ENCODE data around the gene MAGI1. TPM values are rescaled to one million over a fixed set of nuclear protein-coding genes. Genes with fewer than 3 reads are reported as not detected.

MAGI1 gene
- polyA plus RNA-seq, 3 donors, result not detected

- Histone ChIP-seq H3K27ac (ENCODE audit: low read depth in 1 of 2, low read length in 2 of 2) (no peak overlapping the region), H4K20me1 (ENCODE audit: insufficient read depth, low read length) (no peaks in the 10 kb centered on the region), H3K4me1 (ENCODE audit: control insufficient read depth in 1 of 2, insufficient read depth in 2 of 2, low read length in 2 of 2) (no peaks in the 10 kb centered on the region), H3K4me3 (replicated peaks in 1 of 3; ENCODE audit: low read depth in 2 of 3, low read length in 3 of 3) (no peak overlapping the region), H3K79me2 (ENCODE audit: insufficient read depth, low read length) (no peaks in the 10 kb centered on the region), H3K36me3 (replicated peaks in 1 of 2; ENCODE audit: control insufficient read depth in 1 of 2, insufficient read depth in 2 of 2, low read length in 2 of 2) (no peaks in the 10 kb centered on the region), H3K9ac (ENCODE audit: insufficient read depth, low read length, poor library complexity, severe bottlenecking) (no peak overlapping the region), H3K27me3 (ENCODE audit: control insufficient read depth in 2 of 2, insufficient read depth in 2 of 2, low read length in 2 of 2) (no peaks in the 10 kb centered on the region), H3K4me2 (replicated peaks; ENCODE audit: extremely low read depth, low read length, poor library complexity, severe bottlenecking) (no peak overlapping the region), H2AFZ (ENCODE audit: insufficient read depth, low read depth, low read length, poor library complexity, severe bottlenecking) (no peak overlapping the region), H3K9me3 (replicated peaks in 1 of 2; ENCODE audit: control insufficient read depth in 1 of 2, insufficient read depth in 1 of 2, low read length in 2 of 2) (no peaks in the 10 kb centered on the region)
- Mint-ChIP-seq H3K27me3 (ENCODE audit: low read depth in 3 of 3) (peaks cover 0 to 4% (median 2%) of the 10 kb centered on the region in 3 donors), H3K36me3 (no peaks in the 10 kb centered on the region), H3K4me3 (no peak overlapping the region), H3K9me3 (peaks cover 0 to 4% (median 1%) of the 10 kb centered on the region in 7 donors), H3K27ac (no peak overlapping the region), H3K4me1 (peaks cover 4% of the 10 kb centered on the region)
- no peak for DNase-seq
- WGBS (ENCODE audit: insufficient coverage), result 78% methylated on average over 3 of the region's 3 CpGs
- TF ChIP-seq, protein P1, sequence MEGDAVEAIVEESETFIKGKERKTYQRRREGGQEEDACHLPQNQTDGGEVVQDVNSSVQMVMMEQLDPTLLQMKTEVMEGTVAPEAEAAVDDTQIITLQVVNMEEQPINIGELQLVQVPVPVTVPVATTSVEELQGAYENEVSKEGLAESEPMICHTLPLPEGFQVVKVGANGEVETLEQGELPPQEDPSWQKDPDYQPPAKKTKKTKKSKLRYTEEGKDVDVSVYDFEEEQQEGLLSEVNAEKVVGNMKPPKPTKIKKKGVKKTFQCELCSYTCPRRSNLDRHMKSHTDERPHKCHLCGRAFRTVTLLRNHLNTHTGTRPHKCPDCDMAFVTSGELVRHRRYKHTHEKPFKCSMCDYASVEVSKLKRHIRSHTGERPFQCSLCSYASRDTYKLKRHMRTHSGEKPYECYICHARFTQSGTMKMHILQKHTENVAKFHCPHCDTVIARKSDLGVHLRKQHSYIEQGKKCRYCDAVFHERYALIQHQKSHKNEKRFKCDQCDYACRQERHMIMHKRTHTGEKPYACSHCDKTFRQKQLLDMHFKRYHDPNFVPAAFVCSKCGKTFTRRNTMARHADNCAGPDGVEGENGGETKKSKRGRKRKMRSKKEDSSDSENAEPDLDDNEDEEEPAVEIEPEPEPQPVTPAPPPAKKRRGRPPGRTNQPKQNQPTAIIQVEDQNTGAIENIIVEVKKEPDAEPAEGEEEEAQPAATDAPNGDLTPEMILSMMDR (IDR thresholded peaks at IDR 0.05), result no peak
- intact Hi-C loops (cut with micrococcal nuclease), result no loop called here
Observed at GRCh38 chr3:65409176-65409569, 629.5 kb downstream of the MAGI1 start.

DNA sequence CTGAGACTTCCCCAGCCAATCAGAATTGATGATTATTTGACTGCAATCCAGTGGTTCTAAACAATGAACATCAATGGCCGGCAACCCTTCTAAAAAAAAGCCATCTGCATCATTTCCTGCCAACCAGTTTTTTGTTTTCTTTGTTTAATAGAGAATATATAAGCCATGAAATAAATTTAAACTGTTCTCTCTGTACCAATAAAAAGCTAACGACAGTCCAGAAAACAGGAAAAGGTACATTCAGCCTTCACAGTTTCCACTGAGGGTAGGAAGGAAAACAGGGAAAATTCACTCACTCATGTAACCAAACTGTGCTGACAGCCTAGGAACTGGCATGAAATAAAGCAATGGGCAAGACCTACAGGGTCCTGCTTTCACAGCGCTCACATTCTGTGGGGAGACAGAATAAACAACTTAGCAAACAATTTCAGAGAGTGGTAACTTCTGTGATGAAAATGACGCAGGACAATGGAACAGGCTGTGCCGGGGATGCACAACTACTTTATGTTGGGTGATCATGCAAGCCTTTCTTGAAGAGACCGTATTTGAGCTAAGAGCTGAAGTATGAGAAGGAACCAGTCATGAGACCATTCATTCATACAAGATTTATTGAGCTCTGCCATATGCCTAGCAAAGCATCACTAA, 630.1 kb downstream of the MAGI1 start:
- Histone ChIP-seq H3K4me3 (replicated peaks in 1 of 3; ENCODE audit: low read depth in 2 of 3, low read length in 3 of 3) (no peak overlapping the region), H3K9ac (ENCODE audit: insufficient read depth, low read length, poor library complexity, severe bottlenecking) (no peak overlapping the region), H3K27ac (ENCODE audit: low read depth in 1 of 2, low read length in 2 of 2) (no peak overlapping the region), H3K4me2 (replicated peaks; ENCODE audit: extremely low read depth, low read length, poor library complexity, severe bottlenecking) (no peak overlapping the region), H3K4me1 (ENCODE audit: control insufficient read depth in 1 of 2, insufficient read depth in 2 of 2, low read length in 2 of 2) (no peaks in the 10 kb centered on the region), H2AFZ (ENCODE audit: insufficient read depth, low read depth, low read length, poor library complexity, severe bottlenecking) (no peak overlapping the region), H3K27me3 (ENCODE audit: control insufficient read depth in 2 of 2, insufficient read depth in 2 of 2, low read length in 2 of 2) (no peaks in the 10 kb centered on the region), H3K79me2 (ENCODE audit: insufficient read depth, low read length) (no peaks in the 10 kb centered on the region), H3K9me3 (replicated peaks in 1 of 2; ENCODE audit: control insufficient read depth in 1 of 2, insufficient read depth in 1 of 2, low read length in 2 of 2) (no peaks in the 10 kb centered on the region), H3K36me3 (replicated peaks in 1 of 2; ENCODE audit: control insufficient read depth in 1 of 2, insufficient read depth in 2 of 2, low read length in 2 of 2) (no peaks in the 10 kb centered on the region), H4K20me1 (ENCODE audit: insufficient read depth, low read length) (no peaks in the 10 kb centered on the region)
- 90% methylated on average over 2 of the region's 6 CpGs for WGBS (ENCODE audit: insufficient coverage)
- Mint-ChIP-seq H3K9me3 (peaks cover 0 to 4% (median 1%) of the 10 kb centered on the region in 7 donors), H3K27ac (no peak overlapping the region), H3K27me3 (ENCODE audit: low read depth in 3 of 3) (peaks cover 0 to 4% (median 2%) of the 10 kb centered on the region in 3 donors), H3K36me3 (no peaks in the 10 kb centered on the region), H3K4me1 (peaks cover 4% of the 10 kb centered on the region), H3K4me3 (no peak overlapping the region)
- intact Hi-C loops (cut with micrococcal nuclease), result no loop called here
- TF ChIP-seq, protein P1 (IDR thresholded peaks at IDR 0.05), result no peak
- no peak for DNase-seq

Data from CD14-positive monocyte (primary cell).